ENCODE data around the gene UNC79. TPM values are rescaled to one million over a fixed set of nuclear protein-coding genes. Genes with fewer than 3 reads are reported as not detected.
A peak's percentile ranks its signal among the peaks of the same experiment; 100 is the strongest.

UNC79 gene
- total and polyA plus RNA-seq, 2 donors from 2014 or later: 0.56 to 0.79 TPM

GRCh38 chr14:93682459-93682858 lies 251.7 kb downstream of the UNC79 start:
- Histone ChIP-seq H3K9ac (ENCODE audit: low read length in 3 of 3) (no peak overlapping the region), H3K9me3 (ENCODE audit: control insufficient read depth in 2 of 3, insufficient read depth in 1 of 3, low read length in 3 of 3) (no peaks in the 10 kb centered on the region), H3K27ac (ENCODE audit: low read depth in 2 of 2, low read length in 2 of 2) (no peak overlapping the region), H3K27me3 (ENCODE audit: control insufficient read depth, insufficient read depth, low read length) (no peaks in the 10 kb centered on the region), H3K4me3 (ENCODE audit: low read length in 3 of 3) (no peak overlapping the region), H3K36me3 (ENCODE audit: control insufficient read depth in 2 of 3, insufficient read depth in 3 of 3, low read length in 3 of 3) (no peaks in the 10 kb centered on the region), H3K4me1 (ENCODE audit: control insufficient read depth in 2 of 3, insufficient read depth in 2 of 3, low read depth in 1 of 3, low read length in 3 of 3) (peaks cover 0 to 4% (median 0%) of the 10 kb centered on the region in 3 donors)
- no peak for FAIRE-seq
- DNase-seq: no peak
- no peak for TF ChIP-seq CTCF (IDR thresholded peaks at IDR 0.05; ENCODE audit: borderline replicate concordance, extremely low read depth, insufficient read depth)
- intact Hi-C loops (cut with DNase I): no loop called here

GRCh38 chr14:93683226-93683625 lies 252.5 kb downstream of the UNC79 start:
- no peak overlapping the region for H3K9ac ChIP-seq (ENCODE audit: low read length in 3 of 3)
- H3K9me3 ChIP-seq (ENCODE audit: control insufficient read depth in 2 of 3, insufficient read depth in 1 of 3, low read length in 3 of 3): no peaks in the 10 kb centered on the region
- no peak for DNase-seq
- intact Hi-C loops (cut with DNase I): no loop called here
- TF ChIP-seq CTCF (IDR thresholded peaks at IDR 0.05; ENCODE audit: borderline replicate concordance, extremely low read depth, insufficient read depth): no peak
- FAIRE-seq: no peak
- H3K27ac ChIP-seq (ENCODE audit: low read depth in 2 of 2, low read length in 2 of 2): no peak overlapping the region
- H3K27me3 ChIP-seq (ENCODE audit: control insufficient read depth, insufficient read depth, low read length): no peaks in the 10 kb centered on the region
- no peak overlapping the region for H3K4me3 ChIP-seq (ENCODE audit: low read length in 3 of 3)
- peaks cover 0 to 4% (median 0%) of the 10 kb centered on the region in 3 donors for H3K4me1 ChIP-seq (ENCODE audit: control insufficient read depth in 2 of 3, insufficient read depth in 2 of 3, low read depth in 1 of 3, low read length in 3 of 3)
- no peaks in the 10 kb centered on the region for H3K36me3 ChIP-seq (ENCODE audit: control insufficient read depth in 2 of 3, insufficient read depth in 3 of 3, low read length in 3 of 3)

- no peak overlapping the region for H3K9ac ChIP-seq (ENCODE audit: low read length in 3 of 3)
- H3K9me3 ChIP-seq (ENCODE audit: control insufficient read depth in 2 of 3, insufficient read depth in 1 of 3, low read length in 3 of 3): no peaks in the 10 kb centered on the region
- H3K27me3 ChIP-seq (ENCODE audit: control insufficient read depth, insufficient read depth, low read length): no peaks in the 10 kb centered on the region
- no peaks in the 10 kb centered on the region for H3K36me3 ChIP-seq (ENCODE audit: control insufficient read depth in 2 of 3, insufficient read depth in 3 of 3, low read length in 3 of 3)
- no peak overlapping the region for H3K4me3 ChIP-seq (ENCODE audit: low read length in 3 of 3)
- no peak overlapping the region for H3K27ac ChIP-seq (ENCODE audit: low read depth in 2 of 2, low read length in 2 of 2)
- no peak for TF ChIP-seq CTCF (IDR thresholded peaks at IDR 0.05; ENCODE audit: borderline replicate concordance, extremely low read depth, insufficient read depth)
- H3K4me1 ChIP-seq (ENCODE audit: control insufficient read depth in 2 of 3, insufficient read depth in 2 of 3, low read depth in 1 of 3, low read length in 3 of 3): peaks cover 0 to 4% (median 0%) of the 10 kb centered on the region in 3 donors
- FAIRE-seq (no peak), DNase-seq (peak in 1 of 5 donors; percentile 9)
- intact Hi-C loops (cut with DNase I): no loop called here
Measured at GRCh38 chr14:93685121-93685895, 254.6 kb downstream of the UNC79 start.
